GM04504 (cell line): Measurements from ENCODE around the gene CYP4F22.

Experiments
- DNase-seq: peaks from one replicate; pipeline ENCODE4 v3.0.0-alpha.2; 2012; ENCODE audit warnings: low read depth

Gene CYP4F22

GRCh38 chr19:15534957-15535864, 26.9 kb downstream of the CYP4F22 start:
- no peak for DNase-seq

- no peak for DNase-seq
These were observed 28.0 kb downstream of the CYP4F22 start for GRCh38 chr19:15536350-15536749.

GRCh38 chr19:15538774-15539173, 30.4 kb downstream of the CYP4F22 start:
- DNase-seq = no peak

GRCh38 chr19:15539638-15540037, 31.3 kb downstream of the CYP4F22 start:
- DNase-seq = no peak

- no peak for DNase-seq
These were observed 32.1 kb downstream of the CYP4F22 start for GRCh38 chr19:15540435-15540834.

- DNase-seq = no peak
These were observed 36.0 kb downstream of the CYP4F22 start for GRCh38 chr19:15544283-15544682.

GRCh38 chr19:15544970-15545369, 36.6 kb downstream of the CYP4F22 start:
- no peak for DNase-seq

- DNase-seq = no peak
These were observed 40.3 kb downstream of the CYP4F22 start for GRCh38 chr19:15548648-15549047.

GRCh38 chr19:15549581-15549980, 41.3 kb downstream of the CYP4F22 start:
- DNase-seq = no peak

- DNase-seq = no peak
These were observed 41.9 kb downstream of the CYP4F22 start for GRCh38 chr19:15550273-15550672.

- DNase-seq = no peak
These were observed 42.6 kb downstream of the CYP4F22 start for GRCh38 chr19:15550929-15551292.

- DNase-seq = no peak
These were observed 43.1 kb downstream of the CYP4F22 start for GRCh38 chr19:15551293-15552004.

GRCh38 chr19:15555021-15555420, 46.7 kb downstream of the CYP4F22 start:
- DNase-seq = no peak

GRCh38 chr19:15555759-15556633, 47.7 kb downstream of the CYP4F22 start:
- DNase-seq = peak; percentile 62

GRCh38 chr19:15556634-15557181, 48.4 kb downstream of the CYP4F22 start:
- no peak for DNase-seq

- no peak for DNase-seq
These were observed 48.9 kb downstream of the CYP4F22 start for GRCh38 chr19:15557223-15557622.

GRCh38 chr19:15562145-15562544, 53.8 kb downstream of the CYP4F22 start:
- DNase-seq = no peak

- DNase-seq = no peak
These were observed 54.5 kb downstream of the CYP4F22 start for GRCh38 chr19:15562861-15563260.

GRCh38 chr19:15563325-15563794, 55.0 kb downstream of the CYP4F22 start:
- no peak for DNase-seq

- no peak for DNase-seq
These were observed 55.6 kb downstream of the CYP4F22 start for GRCh38 chr19:15563931-15564330.

GRCh38 chr19:15564534-15565168, 56.3 kb downstream of the CYP4F22 start:
- no peak for DNase-seq
